Mesothelial cell of epicardium (in vitro differentiated cells): Measurements from ENCODE around the gene NLRX1. TPM values are rescaled to one million over a fixed set of nuclear protein-coding genes. Genes with fewer than 3 reads are reported as not detected.

Experiments
- DNase-seq, 2 experiments: peaks; one replicate each; pipeline ENCODE4 v3.0.0; 2021; ENCODE audit warnings: low spot score in 2 of 2; ENCODE audit not compliant: unreplicated experiment in 2 of 2
- H3K27ac Mint-ChIP-seq: 2 replicates; pipeline ENCODE4 v1.8.0; 2021; ENCODE audit warnings: mixed read lengths
- H3K27me3 Mint-ChIP-seq: 2 replicates; pipeline ENCODE4 v1.8.0; 2021; ENCODE audit warnings: low read depth, mixed read lengths
- H3K36me3 Mint-ChIP-seq: 2 replicates; pipeline ENCODE4 v1.8.0; 2021; ENCODE audit warnings: mixed read lengths
- H3K4me1 Mint-ChIP-seq: 2 replicates; pipeline ENCODE4 v1.8.0; 2021; ENCODE audit warnings: mixed read lengths
- H3K4me3 Mint-ChIP-seq: 2 replicates; pipeline ENCODE4 v1.8.0; 2021; ENCODE audit warnings: mild to moderate bottlenecking, moderate library complexity, mixed read lengths
- H3K9me3 Mint-ChIP-seq: 2 replicates; pipeline ENCODE4 v1.8.0; 2021; ENCODE audit warnings: mixed read lengths
- total RNA-seq: library from RNA; stranded (reverse); gene quantifications from 3 replicates; pipeline ENCODE4 v1.2.1, GENCODE V29; 2021
- TF ChIP-seq, protein P1 (sequence below): fragments of 200-600 bp; sonication (generic); IDR thresholded peaks from one replicate; pipeline ENCODE4 v1.5.0; 2021; ENCODE audit warnings: antibody characterized with exemption; ENCODE audit not compliant: unreplicated experiment

Gene NLRX1
- total RNA-seq, 1 donor from 2014 or later, result 21.9 TPM

DNA sequence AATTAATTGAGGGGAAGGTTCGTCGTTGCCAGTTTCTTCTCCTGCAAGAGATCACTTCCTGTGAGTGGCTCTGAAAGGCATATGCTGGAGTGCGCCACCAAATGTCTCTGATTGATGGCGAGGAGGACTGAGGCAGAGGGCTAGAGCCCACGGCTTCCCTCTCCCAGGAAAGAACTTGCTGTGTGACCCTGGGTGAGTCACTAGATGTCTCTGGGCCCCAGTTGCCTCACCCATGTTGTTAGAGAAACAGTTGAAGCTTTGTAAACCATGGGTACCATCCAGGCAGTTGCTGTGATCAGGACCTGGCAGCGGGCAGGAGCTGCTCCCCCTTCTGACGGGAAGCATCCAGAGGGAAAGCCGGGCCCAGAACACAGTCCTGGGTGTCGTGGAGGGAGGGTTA lies 16.5 kb upstream of the NLRX1 start:
- Mint-ChIP-seq H3K27me3 (peaks cover 84% of the 10 kb centered on the region), H3K36me3 (no peaks in the 10 kb centered on the region), H3K9me3 (no peaks in the 10 kb centered on the region), H3K4me1 (no peaks in the 10 kb centered on the region), H3K27ac (no peak overlapping the region), H3K4me3 (no peak overlapping the region)
- no peak for DNase-seq
- TF ChIP-seq, protein P1, sequence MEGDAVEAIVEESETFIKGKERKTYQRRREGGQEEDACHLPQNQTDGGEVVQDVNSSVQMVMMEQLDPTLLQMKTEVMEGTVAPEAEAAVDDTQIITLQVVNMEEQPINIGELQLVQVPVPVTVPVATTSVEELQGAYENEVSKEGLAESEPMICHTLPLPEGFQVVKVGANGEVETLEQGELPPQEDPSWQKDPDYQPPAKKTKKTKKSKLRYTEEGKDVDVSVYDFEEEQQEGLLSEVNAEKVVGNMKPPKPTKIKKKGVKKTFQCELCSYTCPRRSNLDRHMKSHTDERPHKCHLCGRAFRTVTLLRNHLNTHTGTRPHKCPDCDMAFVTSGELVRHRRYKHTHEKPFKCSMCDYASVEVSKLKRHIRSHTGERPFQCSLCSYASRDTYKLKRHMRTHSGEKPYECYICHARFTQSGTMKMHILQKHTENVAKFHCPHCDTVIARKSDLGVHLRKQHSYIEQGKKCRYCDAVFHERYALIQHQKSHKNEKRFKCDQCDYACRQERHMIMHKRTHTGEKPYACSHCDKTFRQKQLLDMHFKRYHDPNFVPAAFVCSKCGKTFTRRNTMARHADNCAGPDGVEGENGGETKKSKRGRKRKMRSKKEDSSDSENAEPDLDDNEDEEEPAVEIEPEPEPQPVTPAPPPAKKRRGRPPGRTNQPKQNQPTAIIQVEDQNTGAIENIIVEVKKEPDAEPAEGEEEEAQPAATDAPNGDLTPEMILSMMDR, result no peak

GRCh38 chr11:119152604-119153003 lies 15.9 kb upstream of the NLRX1 start:
- H3K4me3 Mint-ChIP-seq, result no peak overlapping the region
- H3K9me3 Mint-ChIP-seq, result no peaks in the 10 kb centered on the region
- peaks cover 79% of the 10 kb centered on the region for H3K27me3 Mint-ChIP-seq
- DNase-seq, result no peak
- TF ChIP-seq, protein P1, result no peak
- no peak overlapping the region for H3K27ac Mint-ChIP-seq
- H3K36me3 Mint-ChIP-seq, result no peaks in the 10 kb centered on the region
- H3K4me1 Mint-ChIP-seq, result no peaks in the 10 kb centered on the region

DNA sequence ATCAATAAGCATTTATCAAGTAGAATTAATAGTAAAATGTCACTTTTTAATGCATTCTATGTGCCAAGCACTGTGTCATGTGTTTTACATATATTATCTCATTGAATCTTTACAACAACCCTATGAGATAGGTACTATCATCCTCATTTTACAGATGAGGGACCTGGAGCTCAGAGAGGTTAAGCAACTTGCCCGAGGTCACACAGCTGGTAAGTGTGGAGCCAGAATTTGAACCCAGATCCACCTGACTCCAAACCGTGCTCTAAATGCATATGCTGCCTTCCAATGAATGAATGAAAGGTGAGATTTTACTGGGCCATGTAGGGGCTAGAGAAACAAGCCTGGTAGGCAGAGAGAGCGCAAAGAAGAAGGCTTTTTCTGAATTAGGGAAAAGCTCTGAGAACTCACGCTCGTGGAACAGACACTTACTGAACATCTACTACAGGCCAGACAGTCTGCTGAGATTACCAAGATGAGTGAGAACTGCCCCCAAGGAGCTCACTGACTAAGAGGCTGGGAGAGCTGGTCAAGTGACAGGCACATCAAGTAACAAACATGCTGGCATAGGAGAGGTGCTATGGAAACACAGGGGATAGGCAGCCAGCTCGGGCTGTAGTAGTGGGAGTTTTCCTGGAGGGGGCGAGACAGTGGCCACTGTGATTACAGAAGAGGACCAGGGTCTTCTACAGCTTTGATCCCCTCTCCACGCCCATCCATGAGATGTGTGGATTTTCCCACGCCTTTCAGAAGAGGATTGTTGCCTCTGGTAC lies 15.3 kb upstream of the NLRX1 start:
- peaks cover 74% of the 10 kb centered on the region for H3K27me3 Mint-ChIP-seq
- H3K4me3 Mint-ChIP-seq, result no peak overlapping the region
- TF ChIP-seq, protein P1, result no peak

DNA sequence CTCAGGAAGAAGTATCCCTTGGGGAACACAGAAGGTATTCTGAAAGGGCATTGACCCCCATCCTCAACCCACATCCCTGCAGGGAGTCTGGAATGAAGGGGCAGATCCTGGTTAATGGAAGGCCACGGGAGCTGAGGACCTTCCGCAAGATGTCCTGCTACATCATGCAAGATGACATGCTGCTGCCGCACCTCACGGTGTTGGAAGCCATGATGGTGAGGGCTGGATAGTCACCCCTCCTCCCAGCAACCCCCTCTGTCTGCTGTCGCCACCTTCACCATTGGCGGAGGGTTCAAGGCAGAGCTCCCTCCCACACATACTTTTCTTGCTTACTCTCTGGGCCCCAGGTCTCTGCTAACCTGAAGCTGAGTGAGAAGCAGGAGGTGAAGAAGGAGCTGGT lies 14.3 kb upstream of the NLRX1 start:
- Mint-ChIP-seq H3K27me3 (peaks cover 67% of the 10 kb centered on the region), H3K36me3 (no peaks in the 10 kb centered on the region), H3K9me3 (no peaks in the 10 kb centered on the region), H3K27ac (no peak overlapping the region), H3K4me1 (no peaks in the 10 kb centered on the region), H3K4me3 (no peak overlapping the region)
- TF ChIP-seq, protein P1, result no peak
- DNase-seq, result no peak

More for the DNA sequence above, 15.3 kb upstream of the NLRX1 start:
- Mint-ChIP-seq H3K36me3 (no peaks in the 10 kb centered on the region), H3K9me3 (no peaks in the 10 kb centered on the region), H3K27ac (no peak overlapping the region), H3K4me1 (no peaks in the 10 kb centered on the region)
- no peak for DNase-seq

DNA sequence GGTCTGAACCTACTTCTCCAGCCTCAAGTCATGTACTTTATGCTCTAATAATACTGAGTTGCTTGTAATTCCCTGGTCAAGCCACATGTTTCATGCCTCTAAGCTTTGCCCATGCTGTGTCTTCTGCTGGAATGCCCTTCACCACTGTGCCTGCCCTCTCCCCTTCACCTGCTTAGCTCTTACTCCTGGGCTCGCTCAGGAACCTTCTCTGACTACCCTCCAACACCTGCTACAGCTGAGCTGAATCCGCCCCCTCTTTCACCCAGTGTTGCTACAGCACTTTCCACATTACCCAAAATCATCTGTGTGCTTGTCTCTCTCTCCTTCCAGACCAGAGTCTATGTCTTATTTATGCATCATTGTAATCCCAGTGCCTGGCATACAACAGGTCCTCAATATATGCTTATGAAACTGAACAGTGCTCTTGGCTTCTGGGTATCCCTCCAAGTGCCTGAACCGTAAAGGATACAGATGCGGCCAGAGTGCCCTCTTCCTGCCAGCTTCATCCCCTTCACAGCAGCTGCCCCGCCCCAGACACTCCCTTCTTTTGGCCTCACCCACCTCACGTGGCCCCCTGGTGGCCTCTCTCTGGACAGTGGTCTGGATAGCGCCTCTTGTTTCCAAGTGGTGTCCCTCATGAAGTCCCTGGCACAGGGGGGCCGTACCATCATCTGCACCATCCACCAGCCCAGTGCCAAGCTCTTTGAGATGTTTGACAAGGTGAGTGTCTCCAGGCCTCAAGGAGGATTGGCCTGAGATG lies 12.6 kb upstream of the NLRX1 start:
- H3K4me1 Mint-ChIP-seq, result no peaks in the 10 kb centered on the region
- H3K27me3 Mint-ChIP-seq, result peaks cover 59% of the 10 kb centered on the region
- H3K4me3 Mint-ChIP-seq, result no peak overlapping the region
- H3K9me3 Mint-ChIP-seq, result no peaks in the 10 kb centered on the region
- H3K27ac Mint-ChIP-seq, result no peak overlapping the region
- DNase-seq, result no peak
- H3K36me3 Mint-ChIP-seq, result no peaks in the 10 kb centered on the region
- TF ChIP-seq, protein P1, result no peak
